Endothelial cell of umbilical vein (primary cell): ENCODE measurements around the gene SLC6A16.

ENCODE experiments used
- CTCF ChIP-seq, 2 donors: IDR thresholded peaks; 1 replicate in 1 of 2; 2 replicates in 1 of 2; pipeline ENCODE4 v1.5.1; 2011; ENCODE audit warnings: low read length in 2 of 2, mild to moderate bottlenecking in 2 of 2, moderate library complexity in 2 of 2, control low read depth in 1 of 2, inconsistent platforms in 1 of 2, low read depth in 1 of 2; ENCODE audit not compliant: insufficient read depth in 1 of 2; ENCODE audit errors: extremely low read depth in 1 of 2
- EZH2 ChIP-seq: IDR thresholded peaks from 2 replicates; pipeline ENCODE4 v1.6.1; 2012; ENCODE audit warnings: borderline replicate concordance, low read depth, mild to moderate bottlenecking, moderate library complexity, low read length, inconsistent platforms; ENCODE audit not compliant: severe bottlenecking
- MYC ChIP-seq: IDR thresholded peaks from one replicate; pipeline ENCODE4 v1.6.1; 2011; ENCODE audit warnings: mild to moderate bottlenecking, low read depth, low read length
- POLR2AphosphoS5 ChIP-seq: IDR thresholded peaks from 2 replicates; pipeline ENCODE4 v1.6.1; 2012; ENCODE audit warnings: low read depth, mild to moderate bottlenecking, control low read depth, low read length, moderate library complexity; ENCODE audit not compliant: insufficient read depth

- TF ChIP-seq POLR2AphosphoS5 (no peak), CTCF (IDR thresholded peaks at IDR 0.05; ENCODE audit: extremely low read depth in 1 of 2, insufficient read depth in 1 of 2, low read depth in 1 of 2, low read length in 2 of 2) (no peak), EZH2 (no peak), MYC (no peak)
These were observed 83.2 kb downstream of the SLC6A16 start for GRCh38 chr19:49241769-49242168.
